GM18870 (cell line): ENCODE measurements around the gene STT3B.

ENCODE experiments used
- ATAC-seq: cut with Tn5 transposase; IDR thresholded peaks from one replicate; pipeline ENCODE4 v1.9.1; 2021; ENCODE audit warnings: moderate library complexity; ENCODE audit not compliant: unreplicated experiment

STT3B gene

GRCh38 chr3:31550452-31551251 is 17.9 kb downstream of the STT3B start:
- no peak for ATAC-seq

GRCh38 chr3:31551646-31552045 is 18.9 kb downstream of the STT3B start:
- no peak for ATAC-seq

- no peak for ATAC-seq
Observed at GRCh38 chr3:31552103-31552502, 19.4 kb downstream of the STT3B start.

DNA sequence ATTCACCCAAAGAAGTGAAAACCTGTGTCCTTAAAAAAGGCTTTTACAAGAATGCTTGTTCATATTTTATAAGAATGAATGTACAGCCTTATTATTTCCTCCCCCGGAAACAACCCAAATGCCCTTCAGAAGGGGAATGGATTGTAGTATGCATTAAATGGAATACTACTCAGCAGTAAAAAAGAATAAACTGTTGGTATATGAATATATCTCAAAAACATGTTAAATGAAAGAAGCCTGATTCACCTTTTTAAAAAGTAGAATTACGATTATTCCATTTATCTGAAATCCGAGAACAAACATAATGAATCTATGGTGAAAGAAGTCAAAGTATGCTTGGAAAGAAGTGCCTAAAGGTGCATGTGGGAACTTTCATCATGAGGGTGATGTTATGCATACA is 20.5 kb downstream of the STT3B start:
- no peak for ATAC-seq

- ATAC-seq: no peak
Observed at GRCh38 chr3:31555204-31555603, 22.5 kb downstream of the STT3B start.

GRCh38 chr3:31559872-31560534 is 27.3 kb downstream of the STT3B start:
- ATAC-seq: no peak

DNA sequence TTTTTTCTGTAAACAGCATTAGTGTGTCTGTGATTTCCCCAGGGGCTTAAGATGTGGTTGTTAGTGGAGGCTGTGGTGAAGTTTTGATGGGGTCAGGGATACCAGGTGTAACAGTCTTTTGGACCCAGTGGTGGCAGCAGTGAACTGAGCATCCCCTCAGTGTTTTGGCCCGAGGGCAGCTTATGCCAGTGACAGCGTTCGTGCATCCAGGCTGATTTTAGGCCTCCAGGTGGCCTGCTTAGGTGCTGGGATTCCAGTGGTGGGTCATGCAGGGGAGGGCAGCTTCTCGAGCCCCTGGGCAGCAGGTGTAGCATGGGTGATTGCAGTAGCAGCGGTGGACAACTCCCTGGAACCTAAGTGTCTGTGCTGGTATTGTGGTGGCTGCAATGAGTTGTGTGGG is 29.2 kb downstream of the STT3B start:
- no peak for ATAC-seq

DNA sequence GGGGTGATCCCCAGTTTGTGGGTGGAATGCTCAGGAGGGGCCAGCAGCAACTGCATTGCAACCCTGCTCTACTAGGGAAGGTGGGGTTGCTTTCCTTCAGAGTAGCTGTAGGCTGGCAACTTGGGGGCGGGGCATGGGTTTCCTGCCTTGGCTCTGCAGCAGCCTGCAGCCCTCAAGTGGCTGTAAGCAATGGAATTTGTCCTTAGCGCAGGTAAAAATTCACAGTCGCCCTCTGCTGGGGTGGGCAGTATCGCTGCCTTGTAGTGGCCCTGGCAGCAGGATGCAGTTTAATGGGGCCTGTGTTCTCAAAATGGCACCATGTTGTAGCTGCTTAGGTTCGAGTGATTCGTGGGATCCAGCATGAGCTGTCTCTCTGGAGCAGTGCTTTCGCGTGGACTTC is 29.8 kb downstream of the STT3B start:
- ATAC-seq: no peak

- no peak for ATAC-seq
Observed at GRCh38 chr3:31565288-31565687, 32.6 kb downstream of the STT3B start.

DNA sequence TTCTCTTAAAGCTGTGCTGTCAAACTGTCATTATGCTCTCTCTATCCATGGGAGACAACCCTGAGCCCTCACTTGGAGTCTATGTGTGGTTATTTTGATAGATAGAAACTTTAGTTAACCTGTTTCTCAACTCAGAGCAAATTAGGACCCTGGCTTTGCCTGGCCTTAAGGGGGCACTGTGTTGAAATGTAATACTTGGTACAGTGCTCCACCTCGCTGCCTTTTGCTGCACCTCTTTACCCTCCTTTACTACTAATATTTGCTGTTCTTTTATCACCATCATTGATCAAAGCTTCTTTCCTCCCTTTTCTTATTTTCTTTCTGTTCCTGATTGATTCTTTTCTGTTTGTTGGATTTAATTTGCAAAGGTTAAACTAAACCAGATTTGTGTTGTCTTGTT is 34.3 kb downstream of the STT3B start:
- ATAC-seq: no peak

DNA sequence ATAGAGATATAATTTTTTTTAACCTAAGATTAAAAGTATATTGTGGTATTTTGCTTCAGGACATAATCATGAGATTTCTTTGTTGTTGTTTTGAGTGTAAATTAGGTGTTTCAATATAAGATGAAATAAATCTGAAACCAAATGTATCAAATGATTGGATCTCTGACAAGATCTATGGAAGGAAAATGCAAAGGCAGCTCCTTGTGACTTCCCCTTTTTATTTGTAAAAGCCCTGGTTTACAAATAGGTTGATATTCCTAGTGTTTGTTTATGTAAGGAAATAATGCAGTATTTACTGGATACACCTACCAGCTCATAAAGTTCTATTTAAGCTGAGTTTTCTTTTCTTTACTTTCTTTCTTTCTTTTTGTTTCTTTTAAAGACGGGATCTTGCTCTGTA is 35.9 kb downstream of the STT3B start:
- no peak for ATAC-seq

- ATAC-seq: no peak
Observed at GRCh38 chr3:31571325-31571724, 38.6 kb downstream of the STT3B start.

DNA sequence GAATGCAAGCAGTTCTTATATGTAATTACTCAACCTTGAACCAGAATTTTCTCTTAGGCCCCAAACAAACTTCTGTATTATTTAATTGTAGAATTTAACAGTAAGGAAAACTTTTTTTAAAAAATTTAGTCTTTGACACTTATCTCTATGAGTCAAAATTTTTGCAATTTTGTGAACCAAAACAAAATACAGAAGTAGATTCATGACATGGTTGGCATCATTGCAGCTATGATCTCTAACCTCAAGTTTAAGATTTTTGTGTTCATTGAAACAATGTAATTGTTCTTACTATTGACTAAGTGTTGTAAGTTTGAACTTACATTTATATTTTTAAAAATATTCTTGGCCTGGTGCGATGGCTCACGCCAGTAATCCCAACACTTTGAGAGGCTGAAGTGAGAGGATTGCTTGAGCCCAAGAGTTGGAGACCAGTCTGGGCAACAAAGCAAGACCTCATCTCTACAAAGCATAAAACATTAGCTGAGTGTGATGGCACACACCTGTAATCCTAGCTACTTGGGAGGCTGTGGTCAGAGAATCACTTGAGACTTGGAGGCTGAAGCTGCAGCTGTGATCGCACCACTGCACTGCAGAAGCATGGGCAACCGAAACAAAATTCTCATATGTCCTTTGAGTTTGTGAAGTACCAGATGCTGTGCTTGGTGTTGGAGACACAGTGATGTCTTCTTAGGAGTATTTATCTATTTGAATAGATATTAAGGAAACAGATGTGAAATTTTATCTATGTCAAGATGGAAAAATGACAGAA is 39.7 kb downstream of the STT3B start:
- ATAC-seq: no peak

- no peak for ATAC-seq
Observed at GRCh38 chr3:31573036-31573779, 40.5 kb downstream of the STT3B start.

DNA sequence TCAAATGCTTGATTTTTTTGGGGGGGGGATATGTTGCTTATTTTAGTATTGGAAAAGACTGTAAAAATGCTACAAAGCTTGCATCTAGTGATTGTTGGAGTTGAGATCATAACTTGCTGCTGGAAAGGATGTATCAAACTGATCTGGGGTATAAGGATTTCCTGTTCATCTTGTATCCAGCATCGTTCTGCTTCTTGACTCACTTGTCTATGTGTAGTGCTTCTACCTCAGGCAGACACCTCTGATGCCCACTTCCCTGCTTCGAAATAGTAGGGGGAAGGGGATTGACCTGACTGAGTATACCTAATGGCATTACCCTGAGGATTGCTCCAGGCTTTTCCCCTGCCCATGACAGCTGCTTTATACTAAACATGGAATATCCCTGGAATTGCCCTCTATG is 42.7 kb downstream of the STT3B start:
- ATAC-seq: no peak

GRCh38 chr3:31576521-31576920 is 43.8 kb downstream of the STT3B start:
- ATAC-seq: no peak

GRCh38 chr3:31577232-31577631 is 44.5 kb downstream of the STT3B start:
- no peak for ATAC-seq

DNA sequence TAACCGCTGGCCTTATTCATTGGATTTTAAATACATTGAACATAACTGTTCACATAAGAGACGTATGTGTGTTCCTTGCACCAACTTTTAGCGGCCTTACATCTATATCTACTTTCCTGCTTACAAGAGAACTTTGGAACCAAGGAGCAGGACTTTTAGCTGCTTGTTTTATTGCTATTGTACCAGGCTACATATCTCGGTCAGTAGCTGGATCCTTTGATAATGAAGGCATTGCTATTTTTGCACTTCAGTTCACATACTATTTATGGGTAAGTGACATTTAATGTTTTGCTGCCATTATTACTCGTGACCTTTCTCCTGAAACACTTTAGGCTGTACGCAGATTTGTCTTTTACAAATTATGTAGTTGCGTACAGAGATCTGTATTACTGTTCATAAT is 47.1 kb downstream of the STT3B start:
- ATAC-seq: no peak

DNA sequence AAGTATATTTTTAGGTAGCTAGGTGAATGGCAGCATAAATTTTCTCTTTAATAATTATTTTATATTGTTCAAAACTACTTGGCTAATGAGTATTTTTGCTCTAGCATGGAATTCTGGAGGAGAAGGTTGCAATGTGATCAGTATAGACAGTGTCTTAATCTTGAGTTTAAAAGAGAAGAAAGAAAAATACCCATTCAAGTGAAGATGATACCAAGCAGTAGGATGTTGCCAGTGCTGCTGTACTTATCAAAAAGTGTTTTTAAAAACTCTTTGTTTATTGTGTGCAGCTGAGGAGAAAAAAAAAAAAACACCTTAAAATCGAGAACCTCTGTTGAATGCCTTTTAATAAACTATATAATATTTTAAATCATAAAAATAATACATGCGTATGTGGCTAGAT is 47.9 kb downstream of the STT3B start:
- ATAC-seq: no peak

DNA sequence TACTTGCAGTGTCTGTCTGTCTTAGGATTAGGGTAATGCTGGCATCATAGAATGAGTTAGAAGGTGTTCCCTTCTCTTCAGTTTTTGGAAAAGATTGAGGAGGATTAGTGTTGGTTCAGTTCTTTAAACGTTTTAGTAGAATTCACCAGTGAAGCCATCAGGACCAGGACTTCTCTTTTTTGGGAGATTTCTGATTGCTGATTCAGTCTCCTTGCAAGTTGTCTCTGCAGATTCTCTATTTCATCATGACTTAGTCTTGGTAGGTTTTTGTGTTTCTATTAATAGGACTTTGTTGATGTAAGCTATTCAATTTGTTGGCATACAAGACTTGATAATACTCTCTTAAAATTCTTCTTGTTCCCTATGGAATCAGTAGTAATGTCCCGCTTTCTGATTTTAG is 48.9 kb downstream of the STT3B start:
- ATAC-seq: no peak

DNA sequence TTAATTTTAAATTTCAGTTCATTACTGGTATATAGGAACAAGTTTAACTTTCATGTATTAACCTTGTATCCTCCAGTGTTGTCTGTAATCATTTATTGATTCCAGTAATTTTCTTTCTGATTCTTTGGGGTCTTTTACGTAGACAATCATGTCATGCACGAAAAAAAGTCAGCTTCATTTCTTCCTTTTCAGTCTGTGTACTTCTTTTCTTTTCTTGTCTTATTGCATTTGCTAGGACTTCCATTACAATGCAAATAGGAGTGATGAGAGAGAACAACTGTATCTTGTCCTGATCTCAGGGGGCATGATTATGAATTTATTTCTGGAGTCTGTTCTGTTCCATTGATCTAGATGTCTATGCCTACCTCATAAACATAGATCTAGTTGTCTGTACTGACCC is 56.5 kb downstream of the STT3B start:
- ATAC-seq: no peak
